Neural crest cell (in vitro differentiated cells): ENCODE results near the gene CMIP. TPM values are rescaled to one million over a fixed set of nuclear protein-coding genes. Genes with fewer than 3 reads are reported as not detected.

Experiments
- DNase-seq: peaks from one replicate; pipeline ENCODE4 v3.0.0; 2021; ENCODE audit warnings: low read depth, mixed read lengths, low spot score
- H3K27ac Mint-ChIP-seq: one replicate; pipeline ENCODE4 v1.8.0; 2021; ENCODE audit warnings: mild to moderate bottlenecking, mixed read lengths; ENCODE audit not compliant: unreplicated experiment
- H3K27me3 Mint-ChIP-seq: 2 replicates; pipeline ENCODE4 v1.8.0; 2021; ENCODE audit warnings: low read depth, mild to moderate bottlenecking, mixed read lengths
- H3K36me3 Mint-ChIP-seq: 2 replicates; pipeline ENCODE4 v1.8.0; 2021; ENCODE audit warnings: low read depth, mild to moderate bottlenecking, mixed read lengths
- H3K4me1 Mint-ChIP-seq: 2 replicates; pipeline ENCODE4 v1.8.0; 2021; ENCODE audit warnings: mixed read lengths
- H3K4me3 Mint-ChIP-seq: one replicate; pipeline ENCODE4 v1.8.0; 2021; ENCODE audit warnings: mild to moderate bottlenecking, mixed read lengths
- H3K9me3 Mint-ChIP-seq: 2 replicates; pipeline ENCODE4 v1.8.0; 2021; ENCODE audit warnings: mixed read lengths
- total RNA-seq: library from RNA; stranded (reverse); gene quantifications from 2 replicates; pipeline ENCODE4 v1.2.1, GENCODE V29; 2021
- TF ChIP-seq, protein P1 (sequence below): fragments of 200-600 bp; sonication (generic); conservative IDR thresholded peaks from 2 replicates; pipeline ENCODE4 v1.5.0; 2021; ENCODE audit warnings: antibody characterized with exemption, mild to moderate bottlenecking

Gene CMIP
- total RNA-seq, 1 donor from 2014 or later: 41.2 TPM

DNA sequence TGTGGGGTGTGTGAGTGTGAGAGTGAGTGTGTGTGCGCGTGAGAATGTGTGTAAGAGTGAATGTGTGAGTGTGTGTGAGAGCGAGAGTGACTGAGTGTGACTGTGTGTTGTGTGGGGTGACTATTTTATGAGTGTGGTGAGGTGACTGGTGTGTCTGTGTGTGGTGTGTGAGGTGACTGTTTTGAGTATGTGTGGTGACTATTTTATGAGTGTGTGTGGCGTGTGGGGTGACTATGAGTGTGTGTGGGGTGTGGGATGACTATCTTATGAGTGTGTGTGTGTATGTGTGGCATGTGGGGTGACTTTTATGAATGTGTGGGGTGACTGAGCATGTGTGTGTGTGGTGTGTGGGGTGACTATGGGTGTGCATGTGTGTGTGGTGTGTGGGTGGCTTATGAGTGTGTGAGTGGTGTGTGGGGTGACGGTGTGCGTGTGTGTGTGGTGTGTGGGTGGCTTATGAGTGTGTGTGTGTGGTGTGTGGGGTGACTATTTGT lies 181.6 kb downstream of the CMIP start:
- TF ChIP-seq, protein P1, sequence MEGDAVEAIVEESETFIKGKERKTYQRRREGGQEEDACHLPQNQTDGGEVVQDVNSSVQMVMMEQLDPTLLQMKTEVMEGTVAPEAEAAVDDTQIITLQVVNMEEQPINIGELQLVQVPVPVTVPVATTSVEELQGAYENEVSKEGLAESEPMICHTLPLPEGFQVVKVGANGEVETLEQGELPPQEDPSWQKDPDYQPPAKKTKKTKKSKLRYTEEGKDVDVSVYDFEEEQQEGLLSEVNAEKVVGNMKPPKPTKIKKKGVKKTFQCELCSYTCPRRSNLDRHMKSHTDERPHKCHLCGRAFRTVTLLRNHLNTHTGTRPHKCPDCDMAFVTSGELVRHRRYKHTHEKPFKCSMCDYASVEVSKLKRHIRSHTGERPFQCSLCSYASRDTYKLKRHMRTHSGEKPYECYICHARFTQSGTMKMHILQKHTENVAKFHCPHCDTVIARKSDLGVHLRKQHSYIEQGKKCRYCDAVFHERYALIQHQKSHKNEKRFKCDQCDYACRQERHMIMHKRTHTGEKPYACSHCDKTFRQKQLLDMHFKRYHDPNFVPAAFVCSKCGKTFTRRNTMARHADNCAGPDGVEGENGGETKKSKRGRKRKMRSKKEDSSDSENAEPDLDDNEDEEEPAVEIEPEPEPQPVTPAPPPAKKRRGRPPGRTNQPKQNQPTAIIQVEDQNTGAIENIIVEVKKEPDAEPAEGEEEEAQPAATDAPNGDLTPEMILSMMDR: no peak
- H3K9me3 Mint-ChIP-seq: no peaks in the 10 kb centered on the region
- no peak for DNase-seq

DNA sequence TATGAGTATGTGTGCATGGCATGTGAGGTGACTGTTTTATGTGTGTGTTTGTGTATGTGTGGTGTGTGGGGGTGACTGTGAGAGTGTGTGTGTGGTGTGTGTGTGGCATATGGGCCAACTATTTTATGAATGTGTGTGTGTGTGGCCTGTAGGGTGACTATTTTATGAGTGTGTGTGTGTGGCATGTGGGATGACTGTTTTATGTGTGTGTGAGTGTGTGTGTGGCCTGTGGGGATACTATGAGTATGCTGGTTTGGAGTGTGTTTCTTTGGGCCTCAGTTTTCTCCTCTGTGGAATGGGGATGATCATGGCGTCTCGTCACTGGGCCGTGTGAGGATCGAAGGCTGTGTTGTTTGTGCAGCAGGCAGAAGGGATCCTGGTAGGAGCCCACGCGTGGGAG lies 182.4 kb downstream of the CMIP start:
- Mint-ChIP-seq H3K4me3 (no peak overlapping the region), H3K27me3 (no peaks in the 10 kb centered on the region), H3K9me3 (no peaks in the 10 kb centered on the region)

More for the DNA sequence above, 181.6 kb downstream of the CMIP start:
- no peaks in the 10 kb centered on the region for H3K27me3 Mint-ChIP-seq
- H3K27ac Mint-ChIP-seq: no peak overlapping the region
- no peak overlapping the region for H3K4me3 Mint-ChIP-seq
- H3K4me1 Mint-ChIP-seq: peaks cover 28% of the 10 kb centered on the region
- no peaks in the 10 kb centered on the region for H3K36me3 Mint-ChIP-seq

DNA sequence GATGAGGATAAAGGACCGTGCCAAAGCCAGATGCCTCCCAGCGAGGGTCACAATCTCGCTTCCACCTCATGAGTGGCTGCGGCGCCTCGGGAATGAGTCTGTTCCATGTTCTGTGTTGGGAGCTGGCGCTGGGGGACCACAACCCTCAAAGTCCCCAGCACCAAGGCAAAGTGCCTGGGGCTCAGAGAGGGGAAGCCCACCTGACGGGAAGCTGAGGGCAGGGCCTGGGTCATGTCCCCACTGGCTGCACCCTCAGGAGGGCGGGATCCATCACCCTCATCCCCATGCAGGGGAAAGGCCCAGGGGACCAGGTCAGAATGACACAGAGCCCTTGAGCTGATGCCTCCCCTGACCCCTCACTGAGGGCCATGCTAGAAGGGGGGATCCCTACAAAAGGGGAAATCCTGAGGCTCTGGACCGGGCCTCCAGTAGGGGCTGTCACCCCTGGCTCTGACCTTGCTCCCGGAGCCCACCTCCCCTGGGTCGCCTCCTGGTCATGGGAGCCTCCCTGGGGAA lies 183.2 kb downstream of the CMIP start:
- no peaks in the 10 kb centered on the region for H3K36me3 Mint-ChIP-seq
- H3K4me3 Mint-ChIP-seq: no peak overlapping the region
- TF ChIP-seq, protein P1: no peak
- DNase-seq: no peak
- H3K9me3 Mint-ChIP-seq: no peaks in the 10 kb centered on the region
- peaks cover 43% of the 10 kb centered on the region for H3K4me1 Mint-ChIP-seq
- no peak overlapping the region for H3K27ac Mint-ChIP-seq
- H3K27me3 Mint-ChIP-seq: no peaks in the 10 kb centered on the region

More for the DNA sequence above, 182.4 kb downstream of the CMIP start:
- no peaks in the 10 kb centered on the region for H3K36me3 Mint-ChIP-seq
- no peak overlapping the region for H3K27ac Mint-ChIP-seq
- H3K4me1 Mint-ChIP-seq: peaks cover 36% of the 10 kb centered on the region
- TF ChIP-seq, protein P1: no peak
- DNase-seq: no peak

- no peak for DNase-seq
- no peaks in the 10 kb centered on the region for H3K36me3 Mint-ChIP-seq
- no peaks in the 10 kb centered on the region for H3K27me3 Mint-ChIP-seq
- H3K9me3 Mint-ChIP-seq: no peaks in the 10 kb centered on the region
- TF ChIP-seq, protein P1: no peak
- no peak overlapping the region for H3K4me3 Mint-ChIP-seq
- no peak overlapping the region for H3K27ac Mint-ChIP-seq
- peaks cover 56% of the 10 kb centered on the region for H3K4me1 Mint-ChIP-seq
These were observed 184.6 kb downstream of the CMIP start for GRCh38 chr16:81629034-81629802.

GRCh38 chr16:81629896-81630634 lies 185.5 kb downstream of the CMIP start:
- Mint-ChIP-seq H3K9me3 (no peaks in the 10 kb centered on the region), H3K4me1 (peaks cover 57% of the 10 kb centered on the region), H3K27me3 (no peaks in the 10 kb centered on the region), H3K27ac (no peak overlapping the region), H3K36me3 (no peaks in the 10 kb centered on the region), H3K4me3 (no peak overlapping the region)
- TF ChIP-seq, protein P1: no peak
- no peak for DNase-seq
